22Rv1 (cell line): ENCODE results near the gene OR10G7.

Experiments used
- ZFX ChIP-seq: fragments of 450-650 bp; IDR thresholded peaks from 2 replicates; pipeline ENCODE4 v1.6.1; 2017; ENCODE audit warnings: antibody characterized with exemption, borderline replicate concordance
- TF ChIP-seq, protein P1 (sequence below): fragments of 450-650 bp; IDR thresholded peaks from 2 replicates; pipeline ENCODE4 v1.5.1; 2017; ENCODE audit warnings: mild to moderate bottlenecking

DNA sequence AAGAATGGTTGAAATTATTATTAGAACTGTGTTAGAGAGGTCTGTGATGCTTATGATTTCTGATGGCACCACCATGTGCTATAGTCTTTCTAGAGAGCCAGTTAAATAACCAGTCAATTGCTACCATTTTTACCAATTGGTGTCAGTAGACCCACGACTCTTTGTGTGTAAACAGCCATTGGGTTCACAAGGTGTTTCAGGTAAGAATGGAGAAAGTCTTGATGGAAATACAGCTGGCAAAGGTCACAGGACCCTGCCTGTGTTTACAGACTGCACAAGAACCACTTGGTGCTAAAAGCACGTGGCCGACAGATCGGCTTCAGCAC lies 30.5 kb upstream of the OR10G7 start:
- TF ChIP-seq, protein P1, sequence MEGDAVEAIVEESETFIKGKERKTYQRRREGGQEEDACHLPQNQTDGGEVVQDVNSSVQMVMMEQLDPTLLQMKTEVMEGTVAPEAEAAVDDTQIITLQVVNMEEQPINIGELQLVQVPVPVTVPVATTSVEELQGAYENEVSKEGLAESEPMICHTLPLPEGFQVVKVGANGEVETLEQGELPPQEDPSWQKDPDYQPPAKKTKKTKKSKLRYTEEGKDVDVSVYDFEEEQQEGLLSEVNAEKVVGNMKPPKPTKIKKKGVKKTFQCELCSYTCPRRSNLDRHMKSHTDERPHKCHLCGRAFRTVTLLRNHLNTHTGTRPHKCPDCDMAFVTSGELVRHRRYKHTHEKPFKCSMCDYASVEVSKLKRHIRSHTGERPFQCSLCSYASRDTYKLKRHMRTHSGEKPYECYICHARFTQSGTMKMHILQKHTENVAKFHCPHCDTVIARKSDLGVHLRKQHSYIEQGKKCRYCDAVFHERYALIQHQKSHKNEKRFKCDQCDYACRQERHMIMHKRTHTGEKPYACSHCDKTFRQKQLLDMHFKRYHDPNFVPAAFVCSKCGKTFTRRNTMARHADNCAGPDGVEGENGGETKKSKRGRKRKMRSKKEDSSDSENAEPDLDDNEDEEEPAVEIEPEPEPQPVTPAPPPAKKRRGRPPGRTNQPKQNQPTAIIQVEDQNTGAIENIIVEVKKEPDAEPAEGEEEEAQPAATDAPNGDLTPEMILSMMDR: peak; percentile 52
- TF ChIP-seq ZFX: no peak
